M059J (cell line): Measurements from ENCODE around the gene LOXHD1. TPM values are rescaled to one million over a fixed set of nuclear protein-coding genes. Genes with fewer than 3 reads are reported as not detected.

Experiments used
- DNase-seq: peaks from one replicate; pipeline ENCODE4 v3.0.0-alpha.2; 2012; ENCODE audit warnings: low read depth
- total RNA-seq: library from RNA; depleted of rRNA; stranded (reverse); fragments of >200 nt; shearing (Covaris generic); gene quantifications from 2 replicates; pipeline ENCODE4 v1.2.3, GENCODE V29; 2014

Gene LOXHD1
- total RNA-seq, 1 experiment from 2014 or later, result not detected

DNA sequence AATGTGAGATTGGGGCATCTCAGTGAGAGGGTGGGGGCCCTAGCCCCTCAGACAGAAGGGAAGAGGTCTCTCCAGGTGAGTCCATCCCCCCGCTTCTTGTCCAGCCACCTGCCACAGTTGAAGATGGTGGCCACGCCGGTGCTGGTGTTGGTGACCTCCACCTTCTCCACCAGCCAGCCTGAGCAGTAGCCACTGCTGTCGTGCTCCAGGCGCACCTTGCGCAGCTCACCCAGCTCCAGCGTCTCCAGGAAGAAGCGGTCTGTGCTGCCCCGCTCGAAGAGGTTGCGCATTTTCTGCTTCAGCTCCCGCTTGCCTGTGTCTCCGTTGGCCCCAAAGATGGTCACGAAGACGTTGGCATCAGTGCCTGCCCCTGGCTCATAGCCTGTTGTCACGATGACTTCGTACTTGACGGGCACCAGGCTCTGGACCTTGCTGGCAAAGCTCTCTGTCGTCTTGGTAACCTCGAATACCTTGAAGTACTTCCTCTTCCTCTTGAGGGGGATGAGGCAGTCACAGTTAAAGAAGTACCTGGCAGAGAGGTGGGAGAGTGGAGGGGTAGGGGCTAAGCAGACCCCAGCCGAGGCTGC, 179.5 kb downstream of the LOXHD1 start:
- DNase-seq, result no peak

- DNase-seq, result no peak
Observed at GRCh38 chr18:46475390-46475752, 181.6 kb downstream of the LOXHD1 start.

DNA sequence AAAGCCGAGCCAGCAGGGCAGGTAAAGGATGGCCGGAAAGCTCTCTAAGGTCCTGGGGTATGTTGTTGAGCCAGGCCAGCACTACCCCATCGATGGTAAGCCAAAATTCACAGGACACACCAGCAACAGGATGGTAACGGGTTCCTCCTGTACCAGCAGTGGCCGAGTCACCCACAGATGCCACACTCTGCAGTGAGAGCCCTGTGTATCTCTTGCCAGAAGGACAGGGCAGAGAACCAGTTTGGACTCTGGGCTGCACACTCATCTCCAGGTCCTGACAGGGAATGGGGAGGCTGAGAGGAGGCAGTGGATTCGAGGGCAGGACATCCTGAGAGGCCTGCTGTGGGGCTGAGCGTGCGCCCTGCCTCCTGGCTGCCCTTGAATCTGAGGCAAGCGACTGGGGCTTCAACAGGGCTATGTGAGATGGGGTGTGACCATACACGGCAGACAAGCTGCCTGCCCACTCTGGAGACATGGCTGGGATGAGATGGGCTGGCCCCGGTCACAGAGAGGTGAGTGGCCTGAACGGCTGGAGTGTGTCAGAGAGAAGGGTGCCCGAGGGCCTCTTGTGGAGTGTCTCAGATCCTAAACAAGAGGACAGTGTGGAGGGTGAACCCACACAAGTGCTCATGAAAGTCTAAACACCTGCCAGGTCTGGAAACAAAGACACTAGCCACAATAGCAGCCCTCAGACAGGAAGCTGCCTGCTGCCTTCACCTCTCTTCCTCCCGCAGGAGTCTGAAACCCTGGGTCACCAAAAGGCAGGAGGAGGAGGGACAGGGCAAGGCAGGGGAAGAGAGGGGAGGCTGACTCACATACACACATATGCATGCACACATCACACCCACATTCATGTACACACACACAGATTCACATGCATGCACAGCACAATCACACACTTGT, 182.3 kb downstream of the LOXHD1 start:
- DNase-seq, result no peak

DNA sequence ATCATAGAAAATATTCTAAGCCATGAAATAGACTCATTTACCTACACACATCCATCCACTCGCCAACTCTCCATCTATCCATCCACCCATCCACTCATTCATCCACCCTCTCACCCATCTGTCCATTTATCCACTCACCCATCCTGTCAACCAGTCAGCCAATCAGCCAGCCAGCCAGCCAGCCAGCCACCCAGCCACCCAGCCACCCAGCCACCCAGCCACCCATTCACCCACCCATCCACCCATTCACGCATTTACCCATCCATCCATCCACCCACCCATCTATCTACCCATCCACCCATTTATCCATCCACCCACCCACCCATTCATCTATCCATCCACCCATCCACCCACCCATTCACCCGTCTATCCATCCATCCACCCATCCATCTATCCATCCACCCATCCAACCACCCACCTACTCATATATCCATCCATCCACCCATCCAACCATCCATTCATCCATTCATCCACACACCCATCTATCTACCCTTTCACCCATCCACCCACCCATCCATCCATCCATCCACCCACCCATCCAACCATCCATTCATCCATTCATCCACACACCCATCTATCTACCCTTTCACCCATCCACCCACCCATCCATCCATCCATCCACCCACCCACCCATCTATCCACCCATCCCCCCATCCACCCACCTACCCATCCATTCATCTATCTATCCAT, 185.1 kb downstream of the LOXHD1 start:
- DNase-seq, result no peak

GRCh38 chr18:46470714-46471113, 186.3 kb downstream of the LOXHD1 start:
- DNase-seq, result no peak

DNA sequence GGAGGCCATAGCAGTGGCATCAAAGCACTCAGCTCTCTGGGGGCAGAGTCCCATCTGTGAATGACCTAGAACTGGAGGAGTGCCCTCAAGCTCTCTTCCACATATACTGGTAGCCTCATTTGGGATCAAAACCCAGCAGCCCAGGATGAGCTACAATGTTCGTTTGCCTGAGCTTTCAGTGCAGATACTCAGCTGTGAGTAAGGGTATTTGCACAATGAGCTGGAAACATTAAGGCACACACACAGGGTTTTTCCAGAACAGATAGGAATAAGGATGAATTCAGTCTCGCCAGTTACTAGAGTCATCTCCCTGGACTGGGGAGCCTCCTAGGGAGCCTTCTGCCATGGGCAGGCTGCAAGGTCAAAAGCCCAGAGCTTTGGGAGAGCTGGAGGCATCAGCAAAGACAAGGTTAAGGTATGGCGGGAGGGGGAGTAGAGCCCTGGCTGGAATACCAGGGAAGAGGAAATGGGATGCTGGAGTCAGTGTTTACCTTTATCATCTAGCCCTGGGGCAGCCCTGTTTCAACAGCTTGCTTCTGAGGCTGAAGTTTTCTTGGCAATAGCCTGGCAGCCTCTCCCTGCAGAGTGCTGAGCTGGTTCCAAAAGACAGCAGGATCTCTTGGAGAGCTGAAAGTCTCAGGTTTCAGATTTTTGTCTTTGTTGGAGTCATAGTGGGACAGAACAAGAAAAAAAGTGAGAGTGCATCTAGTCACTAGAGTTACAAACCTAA, 187.7 kb downstream of the LOXHD1 start:
- peak; percentile 58 for DNase-seq

DNA sequence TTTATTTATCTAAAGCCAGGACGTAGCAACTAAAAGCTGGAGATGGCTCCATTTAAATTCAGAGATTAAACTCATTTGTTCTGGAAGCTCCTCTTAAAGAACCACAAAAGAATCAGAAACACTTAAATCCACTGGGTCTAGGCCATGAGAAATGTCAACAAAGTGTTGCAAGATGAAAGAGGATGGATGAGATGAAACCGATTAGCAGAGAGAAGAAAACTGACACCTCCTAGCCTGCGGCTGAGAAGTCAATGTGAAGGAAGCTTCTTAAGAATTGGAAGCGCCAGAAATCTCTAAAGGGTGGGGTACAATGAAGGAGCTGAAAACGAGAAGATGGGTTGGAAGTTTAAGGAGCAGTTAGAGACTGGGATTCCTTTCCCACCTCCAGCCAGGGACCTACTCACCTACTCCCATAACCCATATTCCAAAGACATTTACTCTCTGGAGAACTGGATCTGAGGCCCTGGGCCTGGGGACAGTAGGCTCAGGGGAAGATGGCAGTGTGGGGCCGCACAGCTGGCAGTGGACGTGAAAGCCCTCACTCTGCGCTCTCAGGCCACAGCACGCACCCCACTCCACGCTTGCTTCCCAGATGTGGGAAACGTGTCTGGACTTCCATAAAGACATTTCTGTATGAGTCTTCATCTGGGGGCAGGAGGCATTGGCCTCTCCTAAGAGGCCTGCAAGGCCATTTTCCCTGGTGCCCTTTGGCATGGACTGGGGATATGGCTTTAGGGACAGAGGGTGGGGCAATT, 188.4 kb downstream of the LOXHD1 start:
- no peak for DNase-seq

- DNase-seq, result no peak
Observed at GRCh38 chr18:46466234-46467160, 190.5 kb downstream of the LOXHD1 start.

- no peak for DNase-seq
Observed at GRCh38 chr18:46464926-46465655, 191.9 kb downstream of the LOXHD1 start.

GRCh38 chr18:46462523-46462922, 194.5 kb downstream of the LOXHD1 start:
- DNase-seq, result no peak

GRCh38 chr18:46461993-46462392, 195.0 kb downstream of the LOXHD1 start:
- no peak for DNase-seq

DNA sequence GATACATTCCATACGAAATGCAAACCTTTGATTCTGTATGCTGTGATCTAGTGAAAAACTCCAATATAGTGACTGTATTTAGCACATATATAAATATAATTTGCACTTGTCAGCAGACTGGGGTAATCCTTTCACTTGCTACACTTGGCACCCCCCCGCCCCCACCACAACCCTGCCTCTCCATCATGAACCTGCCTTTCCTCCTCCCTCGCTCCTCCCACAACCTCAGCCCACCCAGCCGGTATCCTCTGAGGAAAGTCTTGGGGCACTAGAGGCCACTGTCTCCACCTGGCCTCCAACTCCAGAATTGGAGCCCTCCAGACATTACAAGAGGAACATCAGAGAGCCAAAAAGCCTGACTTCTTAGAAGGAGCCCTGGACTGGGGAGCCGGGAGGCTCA, 196.3 kb downstream of the LOXHD1 start:
- DNase-seq, result no peak

- no peak for DNase-seq
Observed at GRCh38 chr18:46459789-46460455, 197.1 kb downstream of the LOXHD1 start.

GRCh38 chr18:46458472-46458871, 198.5 kb downstream of the LOXHD1 start:
- no peak for DNase-seq

DNA sequence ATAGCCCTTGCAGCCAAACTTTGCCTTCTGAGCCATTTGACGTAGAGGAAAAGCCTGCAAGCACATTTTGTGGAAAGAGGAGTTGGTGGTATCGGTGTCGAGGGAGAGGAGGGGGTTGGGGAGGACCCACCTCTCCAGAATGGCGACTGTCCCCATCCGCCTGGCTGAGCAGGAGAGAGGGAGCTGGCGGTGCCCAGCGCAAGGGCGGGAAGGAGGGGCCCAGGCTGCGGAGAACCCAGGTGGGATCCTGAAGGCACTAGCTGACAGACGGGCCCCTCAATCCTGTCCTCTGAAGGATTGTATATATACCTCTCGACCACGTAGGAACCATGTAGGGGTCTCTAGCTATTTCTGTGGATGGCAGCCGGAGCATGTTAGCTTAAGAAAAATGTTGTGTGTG, 200.3 kb downstream of the LOXHD1 start:
- DNase-seq, result no peak

DNA sequence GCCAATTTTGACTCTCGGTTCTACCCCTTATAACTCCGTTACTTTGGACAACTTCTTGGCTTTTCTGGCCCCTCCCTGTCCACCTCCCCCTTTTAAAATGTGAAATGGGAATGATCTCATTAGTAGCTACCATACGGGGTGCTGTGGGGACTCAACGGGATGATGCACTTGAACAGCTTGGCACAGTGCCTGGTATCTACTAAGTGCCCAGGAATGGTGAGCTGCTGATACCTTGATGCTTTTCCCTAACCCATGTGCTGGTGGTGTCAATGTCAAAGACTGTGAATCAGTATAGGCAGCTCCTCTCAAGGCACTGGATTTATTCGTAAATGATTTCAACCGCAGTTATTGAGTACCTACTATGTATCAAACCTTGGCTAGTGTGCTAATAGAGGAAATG, 204.2 kb downstream of the LOXHD1 start:
- DNase-seq, result peak; percentile 60

- no peak for DNase-seq
Observed at GRCh38 chr18:46449499-46449898, 207.5 kb downstream of the LOXHD1 start.

DNA sequence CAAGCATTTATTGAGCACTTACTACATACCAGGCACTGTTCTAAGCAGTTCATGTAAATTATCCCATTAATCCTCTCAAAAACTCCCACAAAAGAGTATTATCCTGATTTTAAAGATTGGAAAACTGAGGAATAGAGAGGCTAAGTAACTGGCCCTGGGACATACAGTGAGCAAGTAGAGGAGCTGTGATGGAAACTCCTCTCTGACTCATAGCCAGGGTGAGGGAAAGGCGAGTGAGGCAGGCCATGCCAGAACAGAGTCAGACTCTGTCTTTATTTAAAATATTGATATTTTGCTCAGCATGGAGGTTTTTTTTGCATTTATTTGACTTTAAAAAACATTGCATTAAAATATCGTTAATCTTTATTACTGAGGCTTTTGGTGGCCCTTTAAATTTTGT, 208.0 kb downstream of the LOXHD1 start:
- DNase-seq, result no peak

DNA sequence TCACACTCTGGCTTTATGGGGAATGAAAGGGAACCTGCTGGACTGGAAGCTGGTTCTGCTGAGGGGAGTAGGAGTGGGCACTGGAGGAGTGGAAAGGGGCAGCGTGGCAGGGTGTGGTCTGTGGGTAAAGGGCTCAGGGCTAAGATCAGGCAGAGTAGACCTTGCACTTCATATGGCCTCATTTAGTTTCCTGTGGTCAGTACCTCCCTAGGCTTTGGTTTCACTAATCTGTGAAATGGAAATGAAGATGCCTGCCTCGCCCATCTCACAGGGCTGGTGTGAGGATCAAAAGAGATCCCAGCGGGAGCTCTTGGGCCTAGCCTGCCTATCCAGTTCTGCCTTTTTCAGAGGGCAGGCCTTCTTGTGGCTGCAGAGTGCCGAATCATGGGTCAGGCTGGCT, 208.7 kb downstream of the LOXHD1 start:
- DNase-seq, result no peak
